Choroid plexus epithelial cell (primary cell): ENCODE results near the gene AOX1.
"Not testable (repeated sequence)": the region's sequence is repeated elsewhere in the genome, so short reads cannot be mapped to it uniquely, and the experiment has no call there.

ENCODE experiments used
- DNase-seq: peaks from one replicate; pipeline ENCODE4 v3.0.0-alpha.2; 2010; ENCODE audit warnings: low read depth
- H3K4me3 ChIP-seq: 2 replicates; pipeline ENCODE4 v1.5.1; 2011; ENCODE audit warnings: low read depth, mild to moderate bottlenecking, control low read depth, low read length, moderate library complexity
- TF ChIP-seq, protein P1 (sequence below): conservative IDR thresholded peaks from 2 replicates; pipeline ENCODE4 v1.5.1; 2011; ENCODE audit warnings: low read depth, mild to moderate bottlenecking, control low read depth, inconsistent platforms, low read length, moderate library complexity

AOX1 gene

DNA sequence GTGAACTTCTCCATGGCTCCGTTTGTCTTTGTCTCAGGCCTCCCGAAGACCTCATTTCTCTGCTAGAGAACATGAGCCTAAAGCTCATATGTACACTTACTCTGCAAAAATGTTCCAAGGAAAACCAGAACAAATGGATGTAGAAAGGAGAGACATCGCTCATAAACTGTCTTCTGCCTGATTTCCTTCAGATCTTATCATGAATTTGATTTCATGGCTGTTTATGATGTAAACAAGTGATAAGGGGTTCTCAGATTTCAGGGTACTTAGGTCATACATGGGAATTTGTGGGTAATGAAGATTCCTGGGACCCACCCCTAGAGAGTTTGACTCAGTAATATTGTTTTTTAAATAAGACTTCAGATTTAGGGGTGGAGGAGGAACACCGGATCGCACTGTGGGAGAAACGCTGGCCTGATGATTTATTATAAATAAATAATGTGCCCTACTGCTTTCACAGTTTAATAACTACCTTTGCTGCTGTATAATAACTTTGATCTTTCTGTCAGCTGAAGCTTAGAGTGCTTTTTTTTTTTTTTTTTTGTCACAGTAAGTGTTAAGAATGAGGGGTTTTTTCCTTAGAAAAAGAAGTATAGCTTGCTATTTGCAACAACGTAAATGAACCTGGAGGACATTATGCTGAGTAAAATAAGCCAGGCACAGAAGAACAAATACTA is 14.9 kb downstream of the AOX1 start:
- TF ChIP-seq, protein P1, sequence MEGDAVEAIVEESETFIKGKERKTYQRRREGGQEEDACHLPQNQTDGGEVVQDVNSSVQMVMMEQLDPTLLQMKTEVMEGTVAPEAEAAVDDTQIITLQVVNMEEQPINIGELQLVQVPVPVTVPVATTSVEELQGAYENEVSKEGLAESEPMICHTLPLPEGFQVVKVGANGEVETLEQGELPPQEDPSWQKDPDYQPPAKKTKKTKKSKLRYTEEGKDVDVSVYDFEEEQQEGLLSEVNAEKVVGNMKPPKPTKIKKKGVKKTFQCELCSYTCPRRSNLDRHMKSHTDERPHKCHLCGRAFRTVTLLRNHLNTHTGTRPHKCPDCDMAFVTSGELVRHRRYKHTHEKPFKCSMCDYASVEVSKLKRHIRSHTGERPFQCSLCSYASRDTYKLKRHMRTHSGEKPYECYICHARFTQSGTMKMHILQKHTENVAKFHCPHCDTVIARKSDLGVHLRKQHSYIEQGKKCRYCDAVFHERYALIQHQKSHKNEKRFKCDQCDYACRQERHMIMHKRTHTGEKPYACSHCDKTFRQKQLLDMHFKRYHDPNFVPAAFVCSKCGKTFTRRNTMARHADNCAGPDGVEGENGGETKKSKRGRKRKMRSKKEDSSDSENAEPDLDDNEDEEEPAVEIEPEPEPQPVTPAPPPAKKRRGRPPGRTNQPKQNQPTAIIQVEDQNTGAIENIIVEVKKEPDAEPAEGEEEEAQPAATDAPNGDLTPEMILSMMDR: no peak
- peak; percentile 57 for DNase-seq

DNA sequence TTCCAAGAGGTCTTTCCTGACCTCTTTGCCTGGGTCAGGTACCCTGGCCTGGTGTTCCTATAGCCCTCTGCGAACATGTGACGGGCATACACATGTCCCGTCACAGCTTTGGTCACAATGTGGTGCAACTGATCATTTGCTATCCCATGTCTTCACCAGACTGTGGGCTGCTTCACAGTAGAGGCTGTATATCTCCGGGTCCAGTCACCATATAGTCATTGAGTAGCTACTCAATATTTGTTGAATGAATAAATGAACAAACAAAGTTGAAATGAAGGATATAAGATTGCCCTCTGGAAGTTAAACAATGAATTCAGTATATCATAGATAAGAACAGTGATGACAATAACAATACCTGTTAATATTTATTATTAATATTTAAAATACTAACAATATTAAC is 16.8 kb downstream of the AOX1 start:
- no peak overlapping the region for H3K4me3 ChIP-seq
- no peak for DNase-seq

More for the DNA sequence above, 14.9 kb downstream of the AOX1 start:
- H3K4me3 ChIP-seq: no peak overlapping the region

DNA sequence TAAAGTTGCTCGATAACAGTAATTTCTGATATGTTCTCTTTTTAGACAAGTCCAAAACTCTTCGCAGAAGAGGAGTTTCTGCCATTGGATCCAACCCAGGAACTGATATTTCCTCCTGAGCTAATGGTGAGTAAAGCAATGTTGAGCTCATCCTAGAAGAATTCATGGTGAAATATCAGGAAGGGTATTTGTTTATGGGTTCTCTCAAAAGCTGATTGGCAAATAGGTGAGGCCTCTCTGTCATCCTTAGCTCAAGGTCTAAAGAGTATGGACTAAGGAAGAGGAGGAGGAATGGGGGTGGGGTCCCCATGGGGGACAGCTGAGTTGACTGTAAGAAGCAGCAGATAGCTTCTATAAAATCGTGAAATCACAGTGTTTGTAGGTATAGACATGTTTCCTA is 18.2 kb downstream of the AOX1 start:
- TF ChIP-seq, protein P1: no peak
- peak; percentile 89 for DNase-seq
- no peak overlapping the region for H3K4me3 ChIP-seq

More for the DNA sequence above, 16.8 kb downstream of the AOX1 start:
- TF ChIP-seq, protein P1: no peak

DNA sequence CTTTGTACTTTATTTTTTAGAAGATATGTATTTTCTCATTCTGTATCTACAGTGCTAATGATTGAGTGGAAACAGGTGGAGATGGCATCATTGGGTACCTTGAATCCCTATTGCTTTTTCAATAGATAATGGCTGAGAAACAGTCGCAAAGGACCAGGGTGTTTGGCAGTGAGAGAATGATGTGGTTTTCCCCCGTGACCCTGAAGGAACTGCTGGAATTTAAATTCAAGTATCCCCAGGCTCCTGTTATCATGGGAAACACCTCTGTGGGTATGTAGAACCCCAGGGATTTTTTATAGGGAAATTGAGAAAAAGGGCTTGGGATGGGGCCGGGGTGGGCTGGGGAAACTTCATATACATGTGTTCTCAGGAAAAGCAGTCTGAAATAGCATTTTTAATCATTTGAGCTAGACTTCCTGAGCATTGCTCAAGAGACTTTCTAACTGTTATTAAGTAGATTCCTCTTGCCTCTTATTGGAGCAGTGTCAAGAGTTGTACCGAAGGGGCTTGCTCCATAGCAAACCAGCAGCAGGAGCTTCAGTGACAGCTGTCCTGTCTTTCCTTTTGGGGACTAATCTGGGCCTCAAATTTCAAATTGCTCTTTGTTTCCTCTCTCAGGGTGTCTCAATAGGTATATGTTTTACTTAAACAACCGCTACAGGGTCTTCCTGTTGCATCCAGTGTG is 18.9 kb downstream of the AOX1 start:
- H3K4me3 ChIP-seq: no peak overlapping the region
- TF ChIP-seq, protein P1: no peak
- DNase-seq: peak; percentile 76

DNA sequence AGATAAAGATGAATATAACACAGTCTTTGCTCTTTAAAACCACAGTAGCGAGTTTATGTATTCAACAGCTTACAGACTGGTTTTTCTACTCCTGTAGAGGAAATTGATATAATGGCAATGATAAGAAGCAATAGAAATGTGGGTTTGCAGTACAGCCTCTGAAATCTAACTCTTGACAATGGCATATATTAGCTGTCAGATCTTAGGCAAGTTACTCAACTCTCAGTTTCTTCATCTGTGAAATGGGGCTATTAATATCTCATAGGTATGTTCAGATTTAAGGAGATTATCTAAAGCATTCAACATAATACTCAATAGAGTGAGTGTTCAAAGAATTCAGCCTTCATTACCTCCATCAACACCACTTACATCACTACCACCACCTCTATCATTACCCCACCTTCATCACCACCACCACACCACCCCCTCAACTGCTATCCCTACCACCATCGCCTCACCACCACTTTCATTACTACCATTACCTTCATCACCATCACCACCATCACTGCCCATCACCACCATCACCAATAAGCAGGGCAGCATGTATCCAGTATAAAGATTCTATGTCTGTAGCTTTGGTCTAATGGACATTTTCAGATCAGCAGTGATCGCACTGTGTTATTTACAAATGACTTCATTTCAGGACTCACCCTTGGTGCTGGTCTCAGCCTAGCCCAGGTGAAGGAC is 22.7 kb downstream of the AOX1 start:
- DNase-seq: no peak
- TF ChIP-seq, protein P1: no peak
- H3K4me3 ChIP-seq: no peak overlapping the region

DNA sequence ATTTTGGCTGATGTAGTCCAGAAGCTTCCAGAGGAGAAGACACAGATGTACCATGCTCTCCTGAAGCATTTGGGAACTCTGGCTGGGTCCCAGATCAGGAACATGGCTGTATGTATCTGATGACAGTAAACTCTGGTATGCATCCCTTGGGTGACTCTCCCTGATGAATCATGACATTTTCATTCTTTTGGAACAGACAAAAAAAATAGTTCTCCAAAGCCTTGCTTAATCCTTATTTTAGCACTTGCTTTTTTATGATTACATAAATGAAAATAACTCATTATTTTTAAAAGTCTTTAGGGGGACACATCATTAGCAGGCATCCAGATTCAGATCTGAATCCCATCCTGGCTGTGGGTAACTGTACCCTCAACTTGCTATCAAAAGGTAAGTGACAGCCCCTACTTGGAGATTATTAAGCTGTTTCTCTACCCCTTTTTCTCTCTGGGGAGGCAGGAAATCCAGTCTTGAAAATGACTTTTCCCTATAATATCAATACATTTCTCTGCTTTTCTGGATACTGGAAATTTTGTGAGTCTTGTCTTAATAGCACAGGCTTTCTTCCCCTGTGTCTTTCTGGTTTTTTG is 23.3 kb downstream of the AOX1 start:
- H3K4me3 ChIP-seq: no peak overlapping the region
- peak; percentile 79 for DNase-seq
- TF ChIP-seq, protein P1: no peak

DNA sequence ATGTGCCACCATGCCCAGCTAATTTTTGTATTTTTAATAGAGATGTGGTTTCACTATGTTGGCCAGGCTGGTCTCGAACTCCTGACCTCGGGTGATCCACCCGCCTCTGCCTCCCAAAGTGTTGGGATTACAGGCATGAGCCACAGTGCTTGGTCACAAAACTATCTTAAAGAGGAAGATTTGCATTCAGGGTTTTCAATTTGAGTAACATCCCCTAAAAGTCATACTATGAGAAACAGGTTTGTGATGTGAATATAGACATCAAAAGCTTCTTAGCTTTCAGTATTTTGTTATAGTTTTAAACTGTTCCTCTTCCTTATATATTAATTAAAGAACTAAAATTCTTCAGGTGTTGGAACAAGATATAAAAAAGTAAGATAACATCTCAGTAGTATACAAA is 24.4 kb downstream of the AOX1 start:
- not testable (repeated sequence) for H3K4me3 ChIP-seq, DNase-seq
